ENCODE data around the gene TRIP11. TPM values are rescaled to one million over a fixed set of nuclear protein-coding genes. Genes with fewer than 3 reads are reported as not detected.

TRIP11 gene
- total RNA-seq, 1 experiment from 2014 or later, result 30.2 TPM

GRCh38 chr14:92010644-92011043, 29.2 kb downstream of the TRIP11 start:
- DNase-seq (ENCODE audit: low read depth), result no peak

- DNase-seq (ENCODE audit: low read depth), result no peak
Measured at GRCh38 chr14:92009604-92010003, 30.3 kb downstream of the TRIP11 start.

GRCh38 chr14:92005019-92005418, 34.8 kb downstream of the TRIP11 start:
- no peak for DNase-seq (ENCODE audit: low read depth)

GRCh38 chr14:92004062-92004461, 35.8 kb downstream of the TRIP11 start:
- DNase-seq (ENCODE audit: low read depth), result no peak

GRCh38 chr14:91998667-91999570, 40.9 kb downstream of the TRIP11 start:
- DNase-seq (ENCODE audit: low read depth), result no peak

- DNase-seq (ENCODE audit: low read depth), result no peak
Measured at GRCh38 chr14:91997492-91997891, 42.4 kb downstream of the TRIP11 start.

GRCh38 chr14:91996948-91997371, 42.9 kb downstream of the TRIP11 start:
- DNase-seq (ENCODE audit: low read depth), result peak; percentile 47

GRCh38 chr14:91987192-91987591, 52.7 kb downstream of the TRIP11 start:
- DNase-seq (ENCODE audit: low read depth), result no peak

- no peak for DNase-seq (ENCODE audit: low read depth)
Measured at GRCh38 chr14:91985521-91986255, 54.2 kb downstream of the TRIP11 start.

- no peak for DNase-seq (ENCODE audit: low read depth)
Measured at GRCh38 chr14:91985008-91985407, 54.9 kb downstream of the TRIP11 start.

GRCh38 chr14:91983588-91983987, 56.3 kb downstream of the TRIP11 start:
- no peak for DNase-seq (ENCODE audit: low read depth)

- DNase-seq (ENCODE audit: low read depth), result peak; percentile 81
Measured at GRCh38 chr14:91980157-91980556, 59.7 kb downstream of the TRIP11 start.

- DNase-seq (ENCODE audit: low read depth), result no peak
Measured at GRCh38 chr14:91977884-91978283, 62.0 kb downstream of the TRIP11 start.

- DNase-seq (ENCODE audit: low read depth), result no peak
Measured at GRCh38 chr14:91975763-91976162, 64.1 kb downstream of the TRIP11 start.

- DNase-seq (ENCODE audit: low read depth), result no peak
Measured at GRCh38 chr14:91971188-91971778, 68.6 kb downstream of the TRIP11 start.

- DNase-seq (ENCODE audit: low read depth), result no peak
Measured at GRCh38 chr14:91968280-91968679, 71.6 kb downstream of the TRIP11 start.

- DNase-seq (ENCODE audit: low read depth), result no peak
Measured at GRCh38 chr14:91964724-91965123, 75.1 kb downstream of the TRIP11 start.

- no peak for DNase-seq (ENCODE audit: low read depth)
Measured at GRCh38 chr14:91964011-91964410, 75.8 kb downstream of the TRIP11 start.

- DNase-seq (ENCODE audit: low read depth), result no peak
Measured at GRCh38 chr14:91963465-91963864, 76.4 kb downstream of the TRIP11 start.

- no peak for DNase-seq (ENCODE audit: low read depth)
Measured at GRCh38 chr14:91961297-91962220, 78.3 kb downstream of the TRIP11 start.

- no peak for DNase-seq (ENCODE audit: low read depth)
Measured at GRCh38 chr14:91957876-91958313, 82.0 kb downstream of the TRIP11 start.

Measured in RPMI7951 (cell line).